GM18868 (cell line): ENCODE measurements around the gene XIRP1.

Source experiments
- ATAC-seq: cut with Tn5 transposase; IDR thresholded peaks from one replicate; pipeline ENCODE4 v1.9.1; 2021; ENCODE audit warnings: mild to moderate bottlenecking, moderate library complexity; ENCODE audit not compliant: unreplicated experiment

XIRP1 gene

GRCh38 chr3:39168156-39168780, 24.1 kb downstream of the XIRP1 start:
- ATAC-seq = no peak

- ATAC-seq = no peak
Measured at GRCh38 chr3:39166932-39167532, 25.4 kb downstream of the XIRP1 start.

- ATAC-seq = no peak
Measured at GRCh38 chr3:39166134-39166710, 26.2 kb downstream of the XIRP1 start.

DNA sequence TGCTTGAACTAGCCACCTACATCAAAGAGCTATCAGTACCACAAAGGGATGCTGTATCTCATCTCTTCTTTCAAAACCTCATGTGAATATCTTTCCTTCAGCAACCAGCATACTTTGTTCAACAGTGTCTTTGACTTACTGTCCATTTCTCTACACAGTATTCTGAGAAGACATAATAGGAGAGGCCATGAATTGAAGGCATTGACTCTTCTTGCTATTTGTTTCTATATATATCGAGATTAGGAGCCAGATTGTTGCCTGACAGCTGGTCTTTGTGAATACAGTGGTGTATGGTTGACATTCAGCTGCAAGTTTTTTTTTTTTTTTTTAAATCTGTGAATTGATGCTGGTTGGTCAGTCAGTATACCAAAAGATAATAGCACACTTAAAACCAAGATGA, 26.9 kb downstream of the XIRP1 start:
- ATAC-seq = no peak

DNA sequence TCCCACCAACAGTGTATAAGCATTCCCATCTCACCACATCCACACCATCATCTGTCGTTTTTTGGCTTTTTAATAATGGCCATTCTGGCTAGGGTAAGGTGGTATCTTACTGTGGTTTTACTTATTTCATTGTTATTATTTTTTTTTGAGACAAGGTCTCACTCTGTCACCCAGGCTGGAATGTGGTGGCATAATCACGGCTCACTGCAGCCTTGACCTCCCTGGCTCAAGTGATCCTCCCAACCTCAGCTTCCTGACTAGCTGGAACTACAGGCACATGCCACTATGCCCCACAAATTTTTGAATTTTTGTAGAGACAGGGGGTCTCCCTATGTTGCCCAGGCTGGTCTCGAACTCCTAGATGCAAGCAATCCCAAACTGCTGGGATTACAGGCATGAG, 28.0 kb downstream of the XIRP1 start:
- no peak for ATAC-seq

- no peak for ATAC-seq
Measured at GRCh38 chr3:39158148-39158715, 34.2 kb downstream of the XIRP1 start.

DNA sequence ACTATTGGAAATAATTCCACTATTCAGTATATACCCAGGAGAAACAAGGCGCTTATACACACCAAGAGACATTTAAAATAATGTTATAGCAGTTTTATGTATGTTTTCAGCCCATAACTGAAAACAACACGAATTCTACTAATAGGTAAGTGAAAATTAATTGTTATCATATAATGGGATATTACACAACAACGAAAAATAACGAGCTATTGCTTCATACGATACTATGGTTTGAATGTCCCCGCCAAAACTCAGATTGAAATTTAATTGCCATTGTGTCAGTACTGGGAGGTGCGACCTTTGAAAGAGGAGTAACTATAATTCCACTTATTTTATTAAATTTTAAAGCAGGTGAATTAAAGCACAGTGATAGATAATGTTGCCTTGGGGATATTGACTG, 35.0 kb downstream of the XIRP1 start:
- no peak for ATAC-seq

DNA sequence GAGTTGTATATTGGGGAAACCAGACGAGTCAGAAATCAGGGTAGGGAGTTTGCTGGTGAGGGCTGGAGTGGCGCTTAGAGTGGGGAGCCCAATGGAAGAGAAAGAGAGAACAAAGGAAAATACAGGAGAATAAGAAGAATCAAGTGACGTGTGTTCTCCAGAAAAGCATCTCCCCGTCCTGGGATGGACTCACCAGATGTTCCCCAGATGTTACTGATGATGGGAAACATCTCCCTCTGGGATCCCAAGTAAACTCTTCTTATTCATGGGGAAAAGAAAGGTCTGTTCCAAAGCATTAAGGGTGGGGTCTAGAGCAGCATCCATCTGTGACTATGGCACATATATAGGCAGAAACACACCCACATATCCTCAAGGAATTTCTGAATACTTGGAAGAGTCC, 36.0 kb downstream of the XIRP1 start:
- no peak for ATAC-seq

- ATAC-seq = no peak
Measured at GRCh38 chr3:39154280-39155021, 37.9 kb downstream of the XIRP1 start.

DNA sequence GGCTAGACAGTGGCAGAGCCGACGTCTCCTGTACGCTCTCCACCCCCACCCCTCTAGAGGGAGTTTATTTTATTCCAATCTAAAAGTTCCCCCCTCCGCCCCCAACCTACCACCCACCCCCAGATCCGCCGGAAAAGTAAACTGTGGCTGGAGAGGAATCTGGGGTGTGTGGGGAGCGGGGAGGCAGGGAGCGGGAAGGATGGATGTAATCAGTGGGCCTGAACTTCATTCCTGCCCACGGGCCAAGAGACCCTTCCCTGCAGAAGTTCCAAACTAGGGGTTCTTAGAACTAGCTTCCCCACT, 38.5 kb downstream of the XIRP1 start:
- ATAC-seq = no peak

DNA sequence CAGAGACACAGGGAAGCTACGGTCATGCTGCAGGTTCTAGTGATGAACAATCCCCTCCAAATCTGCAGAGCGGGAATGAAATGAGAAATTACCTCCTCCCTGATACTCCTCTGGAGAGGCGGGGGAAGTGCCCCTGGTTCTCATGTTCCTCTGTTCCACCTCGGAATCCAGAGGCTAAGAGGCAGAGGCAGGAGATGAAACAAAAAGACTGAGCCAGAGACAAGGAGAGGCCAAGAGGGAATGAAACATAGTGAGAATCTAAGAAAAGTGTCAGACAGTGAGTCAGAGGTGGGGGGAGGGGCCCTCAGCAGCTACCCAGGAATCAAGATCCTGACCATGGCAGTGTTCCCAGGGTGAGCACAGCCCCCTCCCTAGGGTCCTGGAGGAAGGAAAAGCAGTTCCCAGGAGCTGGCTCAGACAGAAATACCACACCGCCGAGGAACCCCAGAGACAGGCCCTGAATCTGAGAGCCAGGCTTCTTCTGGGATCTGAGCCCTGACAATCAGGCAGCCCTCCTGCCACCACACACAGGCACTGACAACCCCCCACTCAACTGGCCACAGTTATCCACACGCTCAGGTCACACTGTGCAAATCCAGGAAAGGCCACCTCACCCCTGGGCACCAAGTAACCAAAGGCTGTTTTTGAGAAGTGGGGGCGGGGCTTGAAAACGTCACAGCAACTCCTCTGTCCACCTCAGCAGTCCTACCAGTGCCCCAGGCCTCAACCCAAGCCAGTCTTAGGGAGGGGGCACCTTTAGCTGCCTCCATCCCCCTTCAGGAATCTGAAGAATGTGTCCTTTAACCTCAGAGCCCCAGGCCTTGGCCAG, 41.4 kb downstream of the XIRP1 start:
- ATAC-seq = no peak

GRCh38 chr3:39150148-39150802, 42.1 kb downstream of the XIRP1 start:
- no peak for ATAC-seq

GRCh38 chr3:39149498-39150147, 42.8 kb downstream of the XIRP1 start:
- ATAC-seq = no peak

DNA sequence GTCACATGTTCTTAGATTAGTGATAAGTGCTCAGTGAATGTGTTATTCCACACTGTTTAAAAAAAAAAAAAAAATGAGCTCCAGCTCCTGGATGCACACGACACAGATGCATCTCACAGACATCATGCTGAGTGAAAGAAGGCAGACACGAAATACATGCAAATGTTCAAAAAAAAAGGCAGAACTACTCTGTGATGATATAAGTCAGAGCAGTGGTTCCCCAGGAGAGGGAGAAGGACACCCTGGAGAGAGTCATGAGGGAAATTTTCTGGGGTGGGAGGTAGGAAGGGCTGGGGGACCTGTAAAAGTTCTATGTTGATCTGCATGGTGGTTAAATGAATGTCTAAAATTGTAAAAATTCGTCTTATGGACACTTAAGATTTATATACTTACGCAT, 43.3 kb downstream of the XIRP1 start:
- peak; percentile 10 for ATAC-seq

- no peak for ATAC-seq
Measured at GRCh38 chr3:39148435-39149058, 43.8 kb downstream of the XIRP1 start.

GRCh38 chr3:39147711-39148434, 44.5 kb downstream of the XIRP1 start:
- peak; percentile 18 for ATAC-seq

DNA sequence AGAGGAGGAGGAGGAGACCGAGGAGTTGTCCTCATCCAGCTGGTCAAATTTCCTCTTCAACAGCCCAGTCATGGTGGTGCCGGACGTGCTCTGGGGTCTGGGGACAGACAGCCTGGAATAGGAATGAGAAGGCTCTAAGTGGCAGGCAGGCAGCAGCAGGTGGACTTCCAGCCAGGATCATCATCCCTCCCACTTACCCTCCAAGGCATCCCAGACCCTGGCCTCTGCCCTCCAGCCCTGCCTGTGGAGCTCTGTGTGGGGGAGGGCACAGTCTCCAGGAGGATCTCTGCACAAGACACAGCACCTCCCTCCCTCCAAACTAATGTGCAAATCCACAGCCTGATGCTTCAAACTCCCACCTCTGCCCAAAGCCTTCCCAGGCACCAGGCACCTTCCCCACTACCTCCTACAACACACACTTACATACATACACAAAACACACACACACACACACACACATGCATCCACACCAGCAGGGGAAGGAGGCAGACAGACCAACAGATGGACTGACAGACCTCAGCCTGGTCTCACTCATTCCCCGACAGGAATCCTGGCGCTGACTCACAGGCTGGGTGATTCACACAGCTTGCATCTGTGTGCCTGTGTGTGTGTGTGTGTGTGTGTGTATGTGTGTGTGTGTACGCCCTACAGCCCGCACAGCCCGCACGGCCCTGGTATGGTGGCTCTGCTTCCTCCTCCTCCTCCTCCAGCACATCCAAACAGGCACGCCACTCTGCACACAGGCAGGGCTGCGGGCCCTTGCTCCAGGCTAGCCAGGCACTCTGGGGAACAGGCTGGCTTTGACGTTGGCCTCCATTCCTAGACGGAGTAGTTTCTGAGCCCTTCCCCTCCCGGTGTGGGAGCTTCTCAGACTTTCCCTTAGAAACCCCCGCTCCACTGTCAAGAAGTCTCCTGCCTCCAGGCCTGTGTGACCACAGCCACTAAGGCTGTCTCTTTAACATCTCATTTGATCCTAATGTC, 45.5 kb downstream of the XIRP1 start:
- ATAC-seq = peak; percentile 22

DNA sequence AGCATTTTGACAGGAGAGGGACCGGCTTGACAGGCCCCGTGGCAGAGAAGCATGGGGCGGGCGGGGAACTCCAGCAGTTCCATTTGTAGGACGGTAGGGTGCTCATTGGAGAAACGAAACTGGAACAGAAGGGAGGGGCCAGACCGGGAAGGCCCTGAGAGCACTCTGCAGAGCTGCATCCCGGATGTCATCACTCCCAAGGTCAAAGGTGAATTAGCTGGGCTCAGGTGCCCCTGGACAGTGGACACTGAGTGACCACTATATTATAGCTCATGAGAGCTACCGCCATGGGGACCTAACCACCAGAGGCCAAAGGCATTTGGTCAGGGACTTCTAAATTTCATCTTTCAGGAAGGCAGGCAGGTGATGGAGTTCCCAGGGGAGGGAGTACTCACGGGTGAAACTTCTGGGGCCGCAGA, 46.3 kb downstream of the XIRP1 start:
- no peak for ATAC-seq
